Spleen (tissue), 11 donors: Measurements from ENCODE around the gene BCL2L11. TPM values are rescaled to one million over a fixed set of nuclear protein-coding genes. Genes with fewer than 3 reads are reported as not detected.

ENCODE experiments used
- DNase-seq: peaks from one replicate; pipeline ENCODE4 v3.0.0-alpha.2; 2020
- H3K27ac ChIP-seq, 8 donors: fragments of 200-600 bp; sonication (generic) in 7 of 8; 1 replicate in 4 of 8; 2 replicates in 4 of 8; pipeline versions ENCODE4 v1.5.0 to v1.8.0; 2016 to 2021; ENCODE audit warnings: inconsistent platforms in 4 of 8, mild to moderate bottlenecking in 4 of 8, moderate library complexity in 1 of 8
- H3K27me3 ChIP-seq, 7 donors: fragments of 200-600 bp; sonication (generic) in 6 of 7; replicated peaks in 1 of 7; 1 replicate in 4 of 7; 2 replicates in 3 of 7; pipeline versions ENCODE4 v1.5.0 to v1.8.0; 2016 to 2021; ENCODE audit warnings: inconsistent platforms in 3 of 7, mild to moderate bottlenecking in 1 of 7
- H3K36me3 ChIP-seq, 6 donors: fragments of 200-600 bp; sonication (generic) in 5 of 6; 1 replicate in 4 of 6; 2 replicates in 2 of 6; pipeline versions ENCODE4 v1.5.0 to v1.8.0; 2016 to 2021; ENCODE audit warnings: inconsistent platforms in 2 of 6
- H3K4me1 ChIP-seq, 6 donors: fragments of 200-600 bp; sonication (generic) in 5 of 6; 1 replicate in 3 of 6; 2 replicates in 3 of 6; pipeline versions ENCODE4 v1.5.0 to v1.8.0; 2016 to 2021; ENCODE audit warnings: inconsistent platforms in 3 of 6
- H3K4me3 ChIP-seq, 8 donors: fragments of 200-600 bp; sonication (generic) in 7 of 8; 1 replicate in 4 of 8; 2 replicates in 4 of 8; pipeline versions ENCODE4 v1.5.0 to v1.8.0; 2016 to 2021; ENCODE audit warnings: inconsistent platforms in 4 of 8, mild to moderate bottlenecking in 4 of 8, moderate library complexity in 2 of 8
- H3K9me3 ChIP-seq, 8 donors: fragments of 200-600 bp; sonication (generic) in 7 of 8; 1 replicate in 4 of 8; 2 replicates in 4 of 8; pipeline versions ENCODE4 v1.5.0 to v1.8.0; 2016 to 2021; ENCODE audit warnings: inconsistent platforms in 4 of 8
- POLR2A ChIP-seq, 3 donors: fragments of 450-650 bp; IDR thresholded peaks; one replicate each; pipeline ENCODE4 v1.5.1; 2017; ENCODE audit warnings: antibody characterized with exemption in 3 of 3, mild to moderate bottlenecking in 1 of 3
- POLR2AphosphoS5 ChIP-seq, 3 donors: sonication (generic); formaldehyde crosslinking; IDR thresholded peaks; one replicate each; pipeline ENCODE4 v1.5.1; 2017; ENCODE audit warnings: antibody characterized with exemption in 3 of 3
- WGBS, 5 donors: extraction: QIAGEN DNeasy Blood & Tissue Kit in 3 of 5; methylation state at CpG; one replicate each; pipeline versions ENCODE4 v1.1.5 to v1.1.7; 2013 to 2018; 5-methylcytosine and 5-hydroxymethylcytosine counted together
- intact Hi-C: fragments of 100-400 bp; cut with DNase I; formaldehyde crosslinking; loops from one replicate; pipeline ENCODE4 v1.15.0; 2023; ENCODE audit warnings: low total_unique reads
- polyA plus RNA-seq, 3 donors: library from polyadenylated mRNA; stranded (reverse); fragments of 200-250 nt; gene quantifications; one replicate each; pipeline ENCODE4 v1.2.1, GENCODE V29; 2013
- total RNA-seq, 7 donors: library from RNA; depleted of rRNA in 3 of 7; stranded (reverse); fragments of >200 nt in 3 of 7; fragmentation: NEBNext Ultra II Directional in 4 of 7; extraction: Animal tissue kit (Norgen Biotek cat#: 25700) in 4 of 7; gene quantifications; one replicate each; pipeline versions ENCODE4 v1.1.0 to v1.2.1, GENCODE V29; 2016 to 2021
- TF ChIP-seq, protein P1 (sequence below), 11 experiments: fragments of 200-600 bp in 7 of 11; fragments of 450-650 bp in 4 of 11; sonication (generic) in 4 of 11; IDR thresholded peaks in 8 of 11; conservative IDR thresholded peaks in 3 of 11; 1 replicate in 7 of 11; 2 replicates in 4 of 11; pipeline versions ENCODE4 v1.4.0 to v1.8.0; 2016 to 2021; ENCODE audit warnings: antibody characterized with exemption in 11 of 11, inconsistent platforms in 4 of 11, mild to moderate bottlenecking in 1 of 11
- donor health status: healthy with polysubstance abuse.
- donor health status: DM: no; HTN: no; CAD: no; lungs with moderate emphysema.
- donor health status: DM: no; HTN: no; CAD: no.
- donor health status: Bipolar disorder and iron deficiency.
- donor health status: healthy.
- donor health status: DM: no; HTN: no; CAD: no.
- donor health status: DM: yes; HTN: yes; CAD: no.

The BCL2L11 gene
- total and polyA plus RNA-seq, 10 donors: 4.6 to 95.2 (median 38.4) TPM

DNA sequence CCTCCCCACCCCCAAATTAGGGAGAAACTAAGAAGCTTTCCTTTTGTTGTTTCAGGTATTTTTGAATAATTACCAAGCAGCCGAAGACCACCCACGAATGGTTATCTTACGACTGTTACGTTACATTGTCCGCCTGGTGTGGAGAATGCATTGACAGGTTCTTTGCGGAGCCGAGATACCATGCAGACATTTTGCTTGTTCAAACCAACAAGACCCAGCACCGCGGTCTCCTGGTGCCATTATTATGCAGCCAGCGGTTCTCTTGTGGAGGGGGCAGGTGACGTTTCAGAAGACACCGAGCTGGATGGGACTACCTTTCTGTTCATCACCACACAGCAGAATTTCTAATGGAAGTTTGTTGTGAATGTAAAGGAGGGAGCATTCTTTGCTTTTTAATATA, 43.4 kb downstream of the BCL2L11 start:
- H3K36me3 ChIP-seq: peaks cover 0 to 80% (median 18%) of the 10 kb centered on the region in 6 donors
- H3K4me1 ChIP-seq: peaks cover 0 to 62% (median 16%) of the 10 kb centered on the region in 6 donors
- no peak overlapping the region for H3K4me3 ChIP-seq
- intact Hi-C loops: no loop called here
- H3K9me3 ChIP-seq: no peaks in the 10 kb centered on the region
- DNase-seq: no peak
- 95 to 97% (median 96%) methylated on average over 12 of the region's 12 CpGs for WGBS, 5 donors
- no peaks in the 10 kb centered on the region for H3K27me3 ChIP-seq
- TF ChIP-seq POLR2A (IDR thresholded peaks at IDR 0.05): no peak
- no peak overlapping the region for H3K27ac ChIP-seq

DNA sequence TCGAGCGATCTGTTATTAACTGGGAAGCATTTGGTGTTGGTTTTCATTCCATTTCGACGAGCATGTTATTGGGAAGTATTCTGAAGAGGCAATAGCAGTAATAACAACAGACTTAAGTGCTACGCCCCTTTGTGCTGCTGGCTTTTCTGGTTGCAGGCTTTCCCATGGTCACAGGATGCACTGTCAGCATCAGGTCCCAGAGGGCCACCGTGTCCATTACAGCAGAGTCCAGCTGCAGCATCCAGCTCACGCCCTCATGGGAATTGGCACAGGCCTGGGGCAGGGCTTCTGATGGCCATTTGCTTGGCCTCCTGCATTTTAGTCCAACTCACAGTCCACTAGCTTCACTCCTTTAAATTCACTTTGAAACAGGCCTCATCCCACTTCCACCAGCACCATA, 44.4 kb downstream of the BCL2L11 start:
- no peak overlapping the region for H3K27ac ChIP-seq
- H3K36me3 ChIP-seq: peaks cover 0 to 70% (median 18%) of the 10 kb centered on the region in 6 donors
- H3K9me3 ChIP-seq: no peaks in the 10 kb centered on the region
- DNase-seq: no peak
- peak in 2 of 3 donors; percentile 51 to 61 for TF ChIP-seq POLR2AphosphoS5 (IDR thresholded peaks at IDR 0.05)
- TF ChIP-seq, protein P1, sequence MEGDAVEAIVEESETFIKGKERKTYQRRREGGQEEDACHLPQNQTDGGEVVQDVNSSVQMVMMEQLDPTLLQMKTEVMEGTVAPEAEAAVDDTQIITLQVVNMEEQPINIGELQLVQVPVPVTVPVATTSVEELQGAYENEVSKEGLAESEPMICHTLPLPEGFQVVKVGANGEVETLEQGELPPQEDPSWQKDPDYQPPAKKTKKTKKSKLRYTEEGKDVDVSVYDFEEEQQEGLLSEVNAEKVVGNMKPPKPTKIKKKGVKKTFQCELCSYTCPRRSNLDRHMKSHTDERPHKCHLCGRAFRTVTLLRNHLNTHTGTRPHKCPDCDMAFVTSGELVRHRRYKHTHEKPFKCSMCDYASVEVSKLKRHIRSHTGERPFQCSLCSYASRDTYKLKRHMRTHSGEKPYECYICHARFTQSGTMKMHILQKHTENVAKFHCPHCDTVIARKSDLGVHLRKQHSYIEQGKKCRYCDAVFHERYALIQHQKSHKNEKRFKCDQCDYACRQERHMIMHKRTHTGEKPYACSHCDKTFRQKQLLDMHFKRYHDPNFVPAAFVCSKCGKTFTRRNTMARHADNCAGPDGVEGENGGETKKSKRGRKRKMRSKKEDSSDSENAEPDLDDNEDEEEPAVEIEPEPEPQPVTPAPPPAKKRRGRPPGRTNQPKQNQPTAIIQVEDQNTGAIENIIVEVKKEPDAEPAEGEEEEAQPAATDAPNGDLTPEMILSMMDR (IDR thresholded peaks at IDR 0.05 in 8 of 11, conservative IDR thresholded peaks at IDR 0.05 in 3 of 11): no peak
- TF ChIP-seq POLR2A (IDR thresholded peaks at IDR 0.05): no peak
- no peak overlapping the region for H3K4me3 ChIP-seq
- H3K27me3 ChIP-seq: no peaks in the 10 kb centered on the region
- WGBS, 5 donors: 74 to 88% (median 84%) methylated on average over 7 of the region's 7 CpGs
- H3K4me1 ChIP-seq: peaks cover 0 to 53% (median 16%) of the 10 kb centered on the region in 6 donors
- intact Hi-C loops: no loop called here

DNA sequence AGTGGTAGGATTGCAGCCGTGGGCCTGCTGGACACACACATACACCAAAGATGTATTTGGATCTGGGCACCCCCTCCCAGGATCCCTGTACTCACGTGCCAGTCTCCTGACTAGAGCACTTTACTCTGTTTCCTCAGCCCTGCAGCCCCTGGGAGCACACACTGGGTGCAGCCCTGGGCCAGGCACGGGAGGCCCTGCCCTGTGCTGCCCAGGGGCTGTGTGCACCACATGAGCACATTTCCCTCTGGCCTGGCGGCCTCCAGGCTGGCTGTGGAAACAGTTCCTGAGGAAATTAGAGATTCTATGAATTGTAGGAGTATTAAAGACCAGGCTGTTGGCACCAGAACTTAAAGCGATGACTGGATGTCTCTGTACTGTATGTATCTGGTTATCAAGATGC, 45.4 kb downstream of the BCL2L11 start:
- peaks cover 0 to 42% (median 13%) of the 10 kb centered on the region in 6 donors for H3K4me1 ChIP-seq
- 92 to 97% (median 95%) methylated on average over 5 of the region's 5 CpGs for WGBS, 5 donors
- no peak for DNase-seq
- no peaks in the 10 kb centered on the region for H3K9me3 ChIP-seq
- H3K27ac ChIP-seq: no peak overlapping the region
- peaks cover 0 to 62% (median 18%) of the 10 kb centered on the region in 6 donors for H3K36me3 ChIP-seq
- no peak overlapping the region for H3K4me3 ChIP-seq
- H3K27me3 ChIP-seq: no peaks in the 10 kb centered on the region
- intact Hi-C loops: no loop called here
- peak; percentile 12 to 55 (median 28) for TF ChIP-seq POLR2AphosphoS5 (IDR thresholded peaks at IDR 0.05)
- TF ChIP-seq, protein P1 (IDR thresholded peaks at IDR 0.05 in 8 of 11, conservative IDR thresholded peaks at IDR 0.05 in 3 of 11): no peak

DNA sequence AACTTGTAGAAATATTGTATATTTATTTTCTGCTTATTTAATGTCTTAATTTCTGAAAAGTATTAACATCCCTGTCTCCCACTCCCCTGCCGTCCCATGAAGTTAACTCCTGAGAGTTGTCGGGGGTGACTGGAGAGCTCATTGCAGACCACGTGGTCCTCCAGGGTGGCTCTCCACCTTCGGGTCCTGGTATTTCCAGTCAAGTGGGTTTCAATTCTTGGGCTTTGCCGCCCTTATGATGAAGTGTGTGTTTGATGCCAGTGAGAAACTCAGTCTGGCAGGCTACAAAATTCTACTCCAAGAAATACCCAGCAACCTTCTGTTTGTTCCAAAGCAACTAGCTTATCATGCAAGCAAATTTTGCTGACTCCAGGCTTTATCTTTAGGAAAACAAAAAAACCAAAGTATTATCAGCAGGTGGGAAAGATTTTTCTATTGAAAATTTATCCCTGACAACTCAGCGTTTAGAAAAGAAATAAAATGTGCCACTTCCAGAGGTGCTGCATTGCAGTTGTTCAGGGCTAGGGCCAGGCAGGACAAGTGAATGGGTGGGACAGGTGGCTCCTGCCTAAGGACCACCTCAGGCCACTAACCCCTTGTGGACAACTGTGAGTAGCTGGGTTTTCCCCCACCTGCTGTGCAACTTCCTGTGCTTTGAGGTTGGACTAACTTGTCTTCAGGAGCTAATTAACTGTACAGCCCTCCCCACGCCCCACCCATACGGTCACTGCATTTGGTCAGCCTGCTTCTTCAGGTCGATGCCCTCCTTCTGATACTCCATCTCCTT, 46.6 kb downstream of the BCL2L11 start:
- WGBS, 5 donors: 84 to 95% (median 89%) methylated on average over 9 of the region's 9 CpGs
- TF ChIP-seq POLR2A (IDR thresholded peaks at IDR 0.05) (no peak), POLR2AphosphoS5 (IDR thresholded peaks at IDR 0.05) (peak in 1 of 3 donors; percentile 56)
- peaks cover 0 to 32% (median 6%) of the 10 kb centered on the region in 6 donors for H3K4me1 ChIP-seq
- intact Hi-C loops: no loop called here
- no peaks in the 10 kb centered on the region for H3K9me3 ChIP-seq
- no peak for DNase-seq
- H3K27ac ChIP-seq: no peak overlapping the region
- no peak overlapping the region for H3K4me3 ChIP-seq
- peaks cover 0 to 50% (median 18%) of the 10 kb centered on the region in 6 donors for H3K36me3 ChIP-seq
- no peaks in the 10 kb centered on the region for H3K27me3 ChIP-seq

DNA sequence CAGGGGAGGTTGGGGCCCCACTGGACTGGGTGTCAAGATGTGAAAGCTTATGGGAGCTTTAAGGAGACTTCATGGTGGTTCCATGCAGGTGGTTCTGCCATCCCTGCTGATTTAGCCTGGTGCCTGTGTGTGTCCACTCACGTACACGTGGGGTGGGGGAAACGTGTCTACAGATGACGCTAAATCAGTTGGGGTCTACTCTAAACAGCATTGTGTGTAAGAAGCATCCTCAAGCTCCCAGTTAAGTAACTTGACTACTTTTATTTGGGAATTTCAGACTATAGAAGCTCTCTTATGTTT, 47.1 kb downstream of the BCL2L11 start:
- Histone ChIP-seq H3K36me3 (peaks cover 0 to 45% (median 18%) of the 10 kb centered on the region in 6 donors), H3K27ac (no peak overlapping the region), H3K9me3 (no peaks in the 10 kb centered on the region), H3K27me3 (no peaks in the 10 kb centered on the region), H3K4me1 (peaks cover 0 to 26% (median 2%) of the 10 kb centered on the region in 6 donors), H3K4me3 (no peak overlapping the region)
- WGBS, 5 donors: 88 to 96% (median 94%) methylated on average over 4 of the region's 4 CpGs
- intact Hi-C loops: no loop called here
- TF ChIP-seq POLR2AphosphoS5 (IDR thresholded peaks at IDR 0.05) (no peak), POLR2A (IDR thresholded peaks at IDR 0.05) (no peak)
- DNase-seq: no peak
